GM20000 (cell line): ENCODE data around the gene FARSB.

Experiments used
- DNase-seq: peaks from one replicate; pipeline ENCODE4 v3.0.0; 2012; ENCODE audit warnings: low spot score
- TF ChIP-seq, protein P1 (sequence below): IDR thresholded peaks from 2 replicates; pipeline ENCODE4 v1.5.1; 2012; ENCODE audit warnings: mild to moderate bottlenecking, control low read depth; ENCODE audit errors: extremely low read depth, missing control alignments

The FARSB gene

DNA sequence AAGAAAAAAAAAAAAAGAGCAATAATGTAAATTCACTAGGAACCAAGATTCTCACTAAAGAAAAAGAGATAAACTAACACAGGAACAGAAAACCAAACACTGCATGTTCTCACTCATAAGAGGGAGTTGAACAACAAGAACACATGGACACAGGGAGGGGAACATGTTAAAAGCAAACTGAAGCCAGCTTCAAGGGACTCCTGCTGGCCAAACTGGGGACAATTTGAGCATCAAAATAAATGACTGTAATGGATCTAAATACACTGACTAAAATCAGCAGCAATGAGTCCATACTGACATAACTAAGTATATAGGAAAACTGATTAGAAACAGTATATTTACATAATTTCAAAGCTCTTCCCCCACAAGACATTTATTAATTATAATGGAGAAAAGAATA is 73.0 kb downstream of the FARSB start:
- TF ChIP-seq, protein P1, sequence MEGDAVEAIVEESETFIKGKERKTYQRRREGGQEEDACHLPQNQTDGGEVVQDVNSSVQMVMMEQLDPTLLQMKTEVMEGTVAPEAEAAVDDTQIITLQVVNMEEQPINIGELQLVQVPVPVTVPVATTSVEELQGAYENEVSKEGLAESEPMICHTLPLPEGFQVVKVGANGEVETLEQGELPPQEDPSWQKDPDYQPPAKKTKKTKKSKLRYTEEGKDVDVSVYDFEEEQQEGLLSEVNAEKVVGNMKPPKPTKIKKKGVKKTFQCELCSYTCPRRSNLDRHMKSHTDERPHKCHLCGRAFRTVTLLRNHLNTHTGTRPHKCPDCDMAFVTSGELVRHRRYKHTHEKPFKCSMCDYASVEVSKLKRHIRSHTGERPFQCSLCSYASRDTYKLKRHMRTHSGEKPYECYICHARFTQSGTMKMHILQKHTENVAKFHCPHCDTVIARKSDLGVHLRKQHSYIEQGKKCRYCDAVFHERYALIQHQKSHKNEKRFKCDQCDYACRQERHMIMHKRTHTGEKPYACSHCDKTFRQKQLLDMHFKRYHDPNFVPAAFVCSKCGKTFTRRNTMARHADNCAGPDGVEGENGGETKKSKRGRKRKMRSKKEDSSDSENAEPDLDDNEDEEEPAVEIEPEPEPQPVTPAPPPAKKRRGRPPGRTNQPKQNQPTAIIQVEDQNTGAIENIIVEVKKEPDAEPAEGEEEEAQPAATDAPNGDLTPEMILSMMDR = no peak
- DNase-seq = no peak

DNA sequence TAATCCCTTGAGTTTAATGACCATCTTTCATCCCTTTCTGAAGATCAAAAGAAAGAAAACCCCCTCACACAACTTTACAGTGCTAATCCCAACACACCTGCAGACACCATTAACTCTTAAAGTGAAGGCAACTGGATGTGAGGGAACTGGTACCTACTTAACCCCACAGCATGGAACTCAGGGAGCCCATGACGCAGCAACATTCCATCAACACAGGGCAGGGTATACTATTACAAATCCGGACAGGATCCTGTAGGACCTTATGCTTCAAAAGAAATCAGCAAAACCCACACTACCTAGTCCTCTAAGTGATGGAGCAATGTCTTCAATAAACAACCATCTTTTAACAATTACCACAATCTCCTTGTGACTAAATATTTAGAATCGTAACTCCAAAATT is 78.6 kb downstream of the FARSB start:
- TF ChIP-seq, protein P1 = no peak
- DNase-seq = no peak

DNA sequence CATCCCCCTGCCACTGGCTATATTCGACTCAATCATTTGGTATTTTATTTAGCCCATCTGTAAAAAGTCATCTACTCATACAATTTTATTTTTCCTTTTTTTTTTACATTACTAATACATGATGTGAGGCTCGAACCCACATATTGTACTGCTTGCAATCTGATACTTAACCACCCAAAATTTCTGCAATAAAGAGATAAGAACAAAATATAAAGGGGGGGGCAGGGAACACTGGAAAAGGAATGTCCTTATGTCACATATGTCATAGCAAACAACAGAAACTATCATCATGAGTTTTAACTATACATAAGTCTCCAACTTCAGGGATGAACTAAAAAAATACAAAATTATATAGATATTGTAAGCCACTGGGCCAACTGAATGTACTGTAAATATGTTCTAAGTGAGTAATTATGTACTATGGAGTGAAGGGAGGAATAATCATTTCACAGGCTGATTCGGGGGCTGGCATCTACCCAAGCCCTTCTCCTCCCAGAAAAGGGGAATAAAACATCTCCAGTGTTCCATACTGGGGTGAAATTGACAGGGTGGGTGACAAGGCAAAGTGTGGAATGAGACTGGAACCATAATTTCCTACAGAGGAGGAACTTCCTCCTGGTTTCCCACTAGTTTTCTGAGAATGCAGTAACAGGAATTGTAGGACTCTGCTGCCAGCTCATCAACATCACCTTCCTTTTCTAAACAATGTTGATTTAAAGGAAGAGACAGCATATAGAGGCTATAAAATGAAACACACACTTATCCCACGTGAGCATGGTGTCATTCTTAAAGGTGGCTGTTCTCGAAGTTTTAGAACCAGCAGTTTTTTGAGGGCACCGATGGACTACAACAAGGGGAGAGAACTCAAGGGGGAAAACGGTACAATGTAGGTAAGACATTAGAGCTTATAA is 79.5 kb downstream of the FARSB start:
- DNase-seq = no peak
- TF ChIP-seq, protein P1 = no peak

DNA sequence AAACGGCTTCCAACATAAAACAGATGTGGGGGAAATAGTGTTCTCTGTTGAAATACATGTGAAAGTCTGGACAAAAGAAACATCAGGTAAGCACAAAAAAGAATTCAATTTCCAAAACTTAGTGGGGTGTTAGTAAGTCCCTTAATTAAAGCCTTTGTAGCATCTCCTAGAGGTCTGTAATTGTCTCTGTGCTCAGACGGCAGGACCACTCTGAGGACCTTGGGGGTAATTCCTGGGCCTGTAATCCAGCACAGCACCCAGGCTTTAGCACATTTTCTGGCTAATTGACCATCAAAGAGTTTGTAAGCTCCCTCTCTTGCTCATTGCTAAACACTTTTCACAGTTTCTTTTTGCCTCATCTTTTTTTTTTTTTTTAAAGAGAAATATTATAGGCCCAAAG is 80.3 kb downstream of the FARSB start:
- TF ChIP-seq, protein P1 = no peak
- no peak for DNase-seq

DNA sequence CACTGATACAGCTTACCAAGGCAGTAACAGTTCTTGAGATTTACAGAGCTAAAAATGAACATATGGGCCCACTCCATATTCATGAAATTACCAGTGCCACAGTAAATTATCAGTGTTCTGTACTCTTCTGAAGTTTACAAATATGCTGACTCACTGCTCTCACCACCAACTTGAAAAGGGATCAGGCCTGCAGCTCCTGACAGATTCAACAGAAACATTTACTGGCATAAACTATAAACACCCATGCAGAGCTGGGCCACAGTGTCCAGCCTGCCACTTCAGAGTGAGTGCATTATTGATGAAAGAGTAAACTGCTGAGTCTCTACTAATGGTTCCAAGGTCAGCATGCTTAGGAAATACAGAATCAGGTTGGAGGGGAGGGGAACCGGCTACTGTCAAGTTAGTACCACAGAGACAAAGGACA is 83.1 kb downstream of the FARSB start:
- DNase-seq = no peak
- TF ChIP-seq, protein P1 = no peak

DNA sequence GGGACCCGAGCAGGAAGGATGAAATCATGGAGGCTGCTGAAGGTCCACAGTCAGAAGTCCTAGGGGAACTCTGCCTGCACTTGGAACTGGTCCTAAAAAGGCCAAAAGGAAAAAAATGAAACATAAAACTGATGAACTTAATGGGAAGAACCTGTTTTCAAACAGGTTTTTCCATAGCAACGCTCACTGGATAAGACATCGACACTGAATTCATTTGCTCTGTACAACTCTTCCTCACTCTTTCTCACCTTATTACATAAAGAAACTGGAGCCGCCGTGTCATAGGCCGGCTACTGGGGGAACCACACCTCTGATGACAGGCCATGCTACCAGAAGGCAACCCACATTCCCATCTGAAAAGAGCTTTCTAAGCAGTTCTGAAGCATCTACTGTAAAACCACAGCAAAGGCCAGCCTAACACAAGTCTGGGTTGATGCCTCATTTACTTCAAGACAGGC is 83.6 kb downstream of the FARSB start:
- TF ChIP-seq, protein P1 = no peak
- no peak for DNase-seq

DNA sequence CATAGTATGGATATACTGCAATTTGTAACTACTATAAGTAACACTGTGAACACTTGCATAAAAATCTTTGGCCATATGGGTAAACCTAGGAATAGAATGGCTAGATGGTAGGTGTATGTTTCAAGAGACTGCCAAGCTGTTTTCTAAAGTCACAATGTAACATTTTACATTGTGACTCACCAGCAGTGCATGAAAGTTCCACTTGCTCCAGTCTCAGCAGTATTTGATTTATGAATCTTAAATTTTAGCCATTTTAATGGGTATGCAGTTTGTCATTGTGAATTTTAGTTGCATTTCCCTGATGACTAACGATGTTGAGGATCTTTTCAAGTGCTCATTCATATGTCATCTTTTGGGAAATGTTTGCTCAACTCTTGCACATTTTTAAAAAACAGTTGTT is 86.1 kb downstream of the FARSB start:
- DNase-seq = no peak
- TF ChIP-seq, protein P1 = no peak
